Breast epithelium (tissue), 3 donors: Measurements from ENCODE around the gene ANGEL2.

Experiments
- POLR2A ChIP-seq: fragments of 450-650 bp; IDR thresholded peaks from one replicate; pipeline ENCODE4 v1.6.1; 2016; ENCODE audit warnings: antibody characterized with exemption, mild to moderate bottlenecking, moderate library complexity
- POLR2AphosphoS5 ChIP-seq, 3 donors: sonication (generic); formaldehyde crosslinking; IDR thresholded peaks; one replicate each; pipeline ENCODE4 v1.6.1; 2017; ENCODE audit warnings: antibody characterized with exemption in 3 of 3
- TF ChIP-seq, protein P1 (sequence below), 3 donors: fragments of 450-650 bp; IDR thresholded peaks; one replicate each; pipeline ENCODE4 v1.5.1; 2016 to 2017; ENCODE audit warnings: antibody characterized with exemption in 3 of 3, mild to moderate bottlenecking in 3 of 3, moderate library complexity in 3 of 3

DNA sequence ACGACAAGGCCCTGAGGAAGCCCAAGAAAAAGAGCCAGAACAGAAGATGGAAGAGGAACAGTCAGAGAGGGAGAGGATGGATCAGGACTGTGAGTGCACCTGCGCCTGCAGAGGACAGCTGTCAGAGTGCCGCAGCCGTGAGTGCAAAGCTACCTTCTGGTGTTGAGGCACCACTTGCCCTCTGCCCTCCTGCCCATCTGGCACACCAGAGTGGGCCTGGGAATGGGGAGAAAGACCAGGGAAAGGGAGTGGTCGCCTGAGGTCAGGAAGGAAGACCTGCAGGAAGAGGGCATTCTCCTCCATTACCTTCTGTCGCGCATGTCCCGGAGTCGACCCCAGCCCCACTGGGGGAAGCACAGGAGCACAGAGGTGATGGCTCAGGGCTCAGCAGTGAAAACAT, 39.1 kb downstream of the ANGEL2 start:
- TF ChIP-seq, protein P1, sequence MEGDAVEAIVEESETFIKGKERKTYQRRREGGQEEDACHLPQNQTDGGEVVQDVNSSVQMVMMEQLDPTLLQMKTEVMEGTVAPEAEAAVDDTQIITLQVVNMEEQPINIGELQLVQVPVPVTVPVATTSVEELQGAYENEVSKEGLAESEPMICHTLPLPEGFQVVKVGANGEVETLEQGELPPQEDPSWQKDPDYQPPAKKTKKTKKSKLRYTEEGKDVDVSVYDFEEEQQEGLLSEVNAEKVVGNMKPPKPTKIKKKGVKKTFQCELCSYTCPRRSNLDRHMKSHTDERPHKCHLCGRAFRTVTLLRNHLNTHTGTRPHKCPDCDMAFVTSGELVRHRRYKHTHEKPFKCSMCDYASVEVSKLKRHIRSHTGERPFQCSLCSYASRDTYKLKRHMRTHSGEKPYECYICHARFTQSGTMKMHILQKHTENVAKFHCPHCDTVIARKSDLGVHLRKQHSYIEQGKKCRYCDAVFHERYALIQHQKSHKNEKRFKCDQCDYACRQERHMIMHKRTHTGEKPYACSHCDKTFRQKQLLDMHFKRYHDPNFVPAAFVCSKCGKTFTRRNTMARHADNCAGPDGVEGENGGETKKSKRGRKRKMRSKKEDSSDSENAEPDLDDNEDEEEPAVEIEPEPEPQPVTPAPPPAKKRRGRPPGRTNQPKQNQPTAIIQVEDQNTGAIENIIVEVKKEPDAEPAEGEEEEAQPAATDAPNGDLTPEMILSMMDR (IDR thresholded peaks at IDR 0.05), result no peak
- no peak for TF ChIP-seq POLR2AphosphoS5 (IDR thresholded peaks at IDR 0.05)
- TF ChIP-seq POLR2A, result no peak
